ENCODE results near the gene PLXNC1. TPM values are rescaled to one million over a fixed set of nuclear protein-coding genes. Genes with fewer than 3 reads are reported as not detected.

Gene PLXNC1
- polyA plus RNA-seq, 3 donors: 5.9 to 8.4 (median 7.1) TPM

- no peak for DNase-seq (ENCODE audit: low read depth in 3 of 3, low spot score in 2 of 3)
Measured at GRCh38 chr12:94228488-94228907, 80.1 kb downstream of the PLXNC1 start.

DNA sequence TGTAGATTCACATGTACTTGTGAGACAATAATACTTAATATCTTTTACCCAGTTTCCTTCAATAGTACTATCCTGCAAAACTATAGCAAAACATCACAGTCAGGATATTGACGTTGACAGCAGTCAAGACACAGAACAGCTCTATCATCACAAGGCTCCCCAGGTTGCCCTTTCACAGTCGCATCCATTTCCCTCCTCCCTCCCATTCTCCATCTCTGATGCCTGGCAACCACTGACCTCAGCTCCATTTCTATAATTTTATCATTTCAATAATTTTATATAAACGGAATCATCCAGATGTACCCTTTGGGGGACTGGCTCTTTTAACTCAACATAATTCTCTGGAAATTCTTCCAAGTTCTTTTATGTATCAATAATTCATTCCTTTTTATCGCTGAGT lies 81.5 kb downstream of the PLXNC1 start:
- DNase-seq (ENCODE audit: low read depth in 3 of 3, low spot score in 2 of 3): no peak

GRCh38 chr12:94230357-94230905 lies 82.1 kb downstream of the PLXNC1 start:
- no peak for DNase-seq (ENCODE audit: low read depth in 3 of 3, low spot score in 2 of 3)

- DNase-seq (ENCODE audit: low read depth in 3 of 3, low spot score in 2 of 3): no peak
Measured at GRCh38 chr12:94231709-94232108, 83.3 kb downstream of the PLXNC1 start.

DNA sequence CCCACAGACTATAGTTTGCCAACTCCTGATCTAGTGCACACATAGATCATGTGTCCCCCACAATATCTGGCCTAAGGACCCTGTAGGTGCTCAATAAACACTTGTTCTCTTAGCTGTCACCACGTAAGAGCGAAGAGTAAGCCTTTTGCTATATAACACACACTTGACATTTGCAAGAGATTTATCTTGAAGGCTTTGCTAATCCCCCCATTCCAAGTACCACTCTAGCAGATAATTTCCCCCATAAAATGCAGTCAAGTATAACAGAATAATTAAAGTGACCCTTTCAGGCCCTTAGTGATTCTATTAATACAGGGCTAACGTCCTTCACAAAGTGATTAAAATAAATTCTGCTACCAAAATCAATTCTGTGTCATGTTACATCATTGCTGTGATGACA lies 87.5 kb downstream of the PLXNC1 start:
- no peak for DNase-seq (ENCODE audit: low read depth in 3 of 3, low spot score in 2 of 3)

GRCh38 chr12:94239332-94239993 lies 91.1 kb downstream of the PLXNC1 start:
- no peak for DNase-seq (ENCODE audit: low read depth in 3 of 3, low spot score in 2 of 3)

- DNase-seq (ENCODE audit: low read depth in 3 of 3, low spot score in 2 of 3): no peak
Measured at GRCh38 chr12:94240171-94240570, 91.8 kb downstream of the PLXNC1 start.

- DNase-seq (ENCODE audit: low read depth in 3 of 3, low spot score in 2 of 3): no peak
Measured at GRCh38 chr12:94242901-94243300, 94.5 kb downstream of the PLXNC1 start.

DNA sequence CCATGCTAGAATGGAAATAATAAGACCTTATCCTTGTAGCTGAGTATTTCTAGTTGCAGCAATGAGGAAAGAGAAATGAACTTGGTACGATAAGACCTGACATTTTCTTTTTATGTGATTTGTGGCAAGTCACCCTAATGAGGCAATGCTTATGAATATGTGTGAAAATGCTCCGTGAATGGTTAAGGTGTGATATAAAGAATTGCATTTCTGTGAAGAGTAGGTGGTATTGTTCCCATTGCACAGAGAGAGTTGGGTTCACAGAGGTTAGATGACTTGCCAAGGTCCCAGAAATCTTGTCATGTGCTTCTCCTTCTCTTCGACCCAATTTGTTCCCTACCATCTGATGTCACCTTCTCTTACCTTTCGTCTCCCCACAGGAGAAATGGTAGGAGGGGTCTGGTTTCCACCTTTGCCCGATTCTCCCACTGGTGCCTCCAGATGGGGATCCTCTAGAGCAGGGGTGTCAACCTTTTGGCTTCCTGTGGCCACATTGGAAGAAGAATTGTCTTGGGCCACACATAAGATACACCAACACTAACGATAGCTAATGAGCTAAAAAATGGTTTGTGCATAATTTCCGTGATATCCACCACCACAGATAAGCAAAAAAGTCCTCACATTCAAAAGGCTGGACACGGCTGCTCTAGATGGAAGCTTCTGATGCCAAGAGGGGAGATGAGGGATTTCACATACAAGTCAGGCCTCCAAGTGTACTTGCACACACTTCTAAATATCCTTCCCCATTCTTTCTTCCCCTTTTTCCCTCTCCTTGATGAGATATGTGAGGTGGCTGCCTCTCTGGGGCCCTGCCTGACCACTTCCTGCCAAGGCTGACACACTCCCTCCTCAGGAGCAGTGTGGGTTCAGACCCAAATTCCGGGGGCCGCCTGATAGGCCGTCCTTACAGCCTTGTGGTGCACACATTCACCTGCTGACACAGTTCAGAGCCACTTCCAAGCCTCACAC lies 96.1 kb downstream of the PLXNC1 start:
- DNase-seq (ENCODE audit: low read depth in 3 of 3, low spot score in 2 of 3): no peak

DNA sequence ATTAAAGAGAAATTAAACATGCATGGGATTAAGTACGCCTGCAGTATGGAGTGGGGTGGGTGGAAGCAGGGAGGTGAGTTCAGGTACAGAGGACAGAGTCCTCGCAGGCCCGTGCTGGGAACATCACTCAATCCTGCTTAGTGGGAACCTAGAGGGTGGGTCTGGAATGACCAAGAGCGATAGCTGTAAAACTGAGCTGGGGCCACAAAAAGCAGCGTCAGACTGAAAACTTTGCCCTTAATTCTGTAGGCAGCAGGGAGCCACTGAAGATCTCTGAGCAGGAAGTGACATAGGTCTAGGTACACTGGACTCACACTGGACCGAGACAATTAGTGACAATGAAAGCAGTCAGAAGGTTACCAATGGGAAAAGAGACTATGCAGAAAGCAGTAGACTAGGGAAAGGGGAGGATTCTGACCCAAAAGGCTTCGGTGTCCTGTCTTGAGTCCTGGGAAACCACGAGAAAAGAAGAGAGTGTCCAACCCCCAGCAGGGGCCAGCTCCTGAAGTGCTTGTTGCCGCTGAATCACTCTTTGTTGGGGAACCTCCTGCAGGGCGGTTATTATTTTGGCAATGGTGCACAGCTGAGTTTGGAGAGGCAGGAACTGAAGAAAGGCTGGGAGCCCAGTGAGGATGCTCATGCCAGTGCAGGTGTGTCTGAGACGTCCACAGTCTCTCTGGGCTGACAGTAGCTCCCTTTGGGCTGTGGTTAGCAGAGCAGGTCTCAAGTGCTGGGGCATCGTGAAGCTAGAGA lies 97.4 kb downstream of the PLXNC1 start:
- no peak for DNase-seq (ENCODE audit: low read depth in 3 of 3, low spot score in 2 of 3)

DNA sequence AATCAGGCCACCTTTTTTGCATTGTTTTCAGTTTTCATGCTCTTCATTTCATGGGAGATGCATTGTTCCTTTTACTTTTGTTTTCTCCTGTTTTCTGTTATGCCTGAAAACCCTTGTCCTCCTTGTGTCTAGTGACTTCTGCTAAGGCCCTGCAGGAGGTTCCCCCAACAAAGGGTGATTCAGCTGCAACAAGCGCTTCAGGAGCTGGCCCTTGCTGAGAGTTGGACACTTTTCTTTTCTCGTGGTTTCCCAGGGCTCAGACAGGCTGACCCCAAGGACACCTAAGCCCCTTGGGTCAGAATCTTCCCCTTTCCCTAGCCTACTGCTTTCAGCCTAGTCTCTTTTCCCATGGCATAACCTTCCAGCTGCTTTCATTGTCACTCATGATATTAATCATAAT lies 98.9 kb downstream of the PLXNC1 start:
- no peak for DNase-seq (ENCODE audit: low read depth in 3 of 3, low spot score in 2 of 3)

GRCh38 chr12:94248582-94248981 lies 100.2 kb downstream of the PLXNC1 start:
- DNase-seq (ENCODE audit: low read depth in 3 of 3, low spot score in 2 of 3): no peak

GRCh38 chr12:94250130-94250529 lies 101.8 kb downstream of the PLXNC1 start:
- DNase-seq (ENCODE audit: low read depth in 3 of 3, low spot score in 2 of 3): no peak

DNA sequence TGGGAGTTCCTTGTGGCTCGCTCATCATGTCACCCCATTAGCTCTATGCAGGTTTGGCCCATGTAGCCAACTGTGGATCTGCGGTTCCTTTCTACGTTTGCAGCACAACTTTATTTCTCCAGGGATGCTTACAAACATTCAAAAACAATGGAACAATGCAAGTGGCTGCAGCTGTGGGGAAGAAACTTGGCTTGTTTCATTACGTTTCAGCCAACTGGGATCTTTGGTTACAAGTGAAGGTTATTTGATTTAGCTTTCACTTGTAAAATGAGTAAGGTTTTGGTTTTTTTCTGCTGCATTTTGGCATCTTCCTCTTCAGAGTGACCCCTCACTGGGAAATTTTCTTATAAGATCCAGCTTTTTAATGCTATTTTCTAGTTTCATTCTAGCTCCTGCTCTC lies 105.9 kb downstream of the PLXNC1 start:
- no peak for DNase-seq (ENCODE audit: low read depth in 3 of 3, low spot score in 2 of 3)

- no peak for DNase-seq (ENCODE audit: low read depth in 3 of 3, low spot score in 2 of 3)
Measured at GRCh38 chr12:94255006-94255405, 106.6 kb downstream of the PLXNC1 start.

DNA sequence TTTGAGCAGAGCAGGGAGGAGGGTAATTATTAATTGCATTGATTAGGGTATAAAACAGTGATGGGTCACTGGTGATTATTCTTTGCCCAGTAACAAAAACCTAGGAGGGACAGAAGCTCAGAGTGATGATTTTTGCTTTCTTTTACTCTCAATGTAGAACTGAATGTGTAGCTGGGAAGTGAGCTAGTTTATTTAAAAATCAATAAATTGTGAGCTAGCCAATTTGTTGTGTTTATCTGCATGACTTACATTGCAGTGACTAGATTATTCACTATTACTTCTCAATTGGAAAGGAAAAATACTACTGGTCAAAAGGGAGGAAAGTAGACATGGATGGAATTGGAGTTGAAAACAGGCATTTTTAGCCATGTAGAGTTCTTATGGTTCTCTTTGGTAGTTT lies 107.1 kb downstream of the PLXNC1 start:
- no peak for DNase-seq (ENCODE audit: low read depth in 3 of 3, low spot score in 2 of 3)

DNA sequence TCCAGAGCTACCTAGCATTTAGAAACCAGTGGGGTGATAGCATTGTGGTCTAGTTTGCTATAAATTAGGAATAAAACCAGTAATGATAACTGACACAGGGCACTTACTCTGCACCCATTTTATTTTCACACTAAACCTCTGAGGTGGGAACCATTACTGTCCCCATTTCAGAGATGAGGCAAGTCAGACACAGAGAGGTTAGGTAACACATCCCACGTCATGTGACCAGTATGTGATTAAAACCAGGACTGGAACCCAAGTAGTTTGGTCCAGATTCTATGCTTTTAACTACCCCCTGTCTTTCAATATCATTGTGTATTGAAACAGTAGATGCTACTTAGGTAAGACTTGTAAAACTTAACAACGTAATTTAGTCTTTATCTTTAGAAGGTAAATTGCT lies 110.2 kb downstream of the PLXNC1 start:
- no peak for DNase-seq (ENCODE audit: low read depth in 3 of 3, low spot score in 2 of 3)

- no peak for DNase-seq (ENCODE audit: low read depth in 3 of 3, low spot score in 2 of 3)
Measured at GRCh38 chr12:94260017-94260416, 111.6 kb downstream of the PLXNC1 start.

DNA sequence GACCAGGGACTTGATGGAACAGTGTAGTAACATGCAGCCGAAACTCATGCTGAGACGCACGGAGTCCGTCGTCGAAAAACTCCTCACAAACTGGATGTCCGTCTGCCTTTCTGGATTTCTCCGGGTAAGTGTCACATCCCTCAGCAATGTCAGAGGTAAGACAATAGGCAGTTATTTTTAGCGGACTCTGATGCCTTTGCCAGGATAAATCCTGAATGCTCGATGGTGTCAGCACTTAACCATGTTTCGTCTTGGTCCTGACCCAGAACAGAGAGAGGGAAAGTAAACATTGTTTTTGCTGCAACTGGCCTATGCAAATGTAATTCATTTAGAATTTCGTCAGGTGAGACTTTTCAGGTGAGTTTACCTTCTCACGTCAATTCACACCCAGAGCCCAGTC lies 112.3 kb downstream of the PLXNC1 start:
- no peak for DNase-seq (ENCODE audit: low read depth in 3 of 3, low spot score in 2 of 3)

DNA sequence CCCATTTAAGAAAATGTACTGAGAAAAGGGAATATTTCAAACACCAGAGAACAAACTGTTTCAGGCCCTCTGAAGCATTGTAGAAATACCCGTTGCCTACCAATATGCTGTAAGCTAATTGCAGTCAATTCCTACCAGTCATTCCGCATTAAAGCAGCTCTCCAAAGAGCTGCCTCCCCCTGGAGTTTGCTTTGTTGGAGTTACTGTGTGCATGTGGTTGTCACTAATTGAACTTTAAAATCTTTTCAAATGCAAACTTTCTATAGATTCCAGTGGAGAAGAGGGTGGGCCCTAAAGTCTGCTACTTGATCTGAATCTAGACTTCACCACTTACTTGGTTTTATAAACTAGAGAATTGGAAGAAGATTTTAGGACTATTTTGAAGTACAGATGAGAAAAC lies 112.7 kb downstream of the PLXNC1 start:
- DNase-seq (ENCODE audit: low read depth in 3 of 3, low spot score in 2 of 3): no peak

DNA sequence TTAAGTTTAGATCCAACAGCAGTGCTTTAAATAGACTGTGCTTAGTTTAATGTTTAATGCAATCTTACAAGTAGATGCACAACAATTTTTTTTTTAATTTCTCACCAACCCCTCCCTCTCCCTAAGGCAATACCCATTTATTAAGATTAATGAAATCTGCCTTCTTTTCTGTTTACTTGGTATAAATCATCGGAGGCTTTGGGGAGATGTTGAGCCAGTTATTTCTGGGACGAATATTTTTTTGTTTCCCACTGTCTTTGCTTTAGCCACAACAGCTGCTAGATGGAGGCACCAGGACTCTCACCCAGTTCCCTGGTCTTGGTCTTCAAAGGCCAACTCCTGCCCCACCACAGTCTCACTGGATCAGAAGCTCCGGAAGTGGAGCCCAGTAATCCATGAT lies 113.4 kb downstream of the PLXNC1 start:
- peak in 2 of 3 donors; percentile 31 to 36 for DNase-seq (ENCODE audit: low read depth in 3 of 3, low spot score in 2 of 3)

All from right renal cortex interstitium (tissue), 3 donors.